Measurements from ENCODE around the gene ZIC1.

The ZIC1 gene

GRCh38 chr3:147406028-147406931 is 2.9 kb upstream of the ZIC1 start, which contains the start of gene ZIC4:
Gene ZIC4, minus strand, starts transcription at chr3:147406543. Its CDS starts 3,746 bp downstream, at chr3:147402797.
- TF ChIP-seq, protein P1, sequence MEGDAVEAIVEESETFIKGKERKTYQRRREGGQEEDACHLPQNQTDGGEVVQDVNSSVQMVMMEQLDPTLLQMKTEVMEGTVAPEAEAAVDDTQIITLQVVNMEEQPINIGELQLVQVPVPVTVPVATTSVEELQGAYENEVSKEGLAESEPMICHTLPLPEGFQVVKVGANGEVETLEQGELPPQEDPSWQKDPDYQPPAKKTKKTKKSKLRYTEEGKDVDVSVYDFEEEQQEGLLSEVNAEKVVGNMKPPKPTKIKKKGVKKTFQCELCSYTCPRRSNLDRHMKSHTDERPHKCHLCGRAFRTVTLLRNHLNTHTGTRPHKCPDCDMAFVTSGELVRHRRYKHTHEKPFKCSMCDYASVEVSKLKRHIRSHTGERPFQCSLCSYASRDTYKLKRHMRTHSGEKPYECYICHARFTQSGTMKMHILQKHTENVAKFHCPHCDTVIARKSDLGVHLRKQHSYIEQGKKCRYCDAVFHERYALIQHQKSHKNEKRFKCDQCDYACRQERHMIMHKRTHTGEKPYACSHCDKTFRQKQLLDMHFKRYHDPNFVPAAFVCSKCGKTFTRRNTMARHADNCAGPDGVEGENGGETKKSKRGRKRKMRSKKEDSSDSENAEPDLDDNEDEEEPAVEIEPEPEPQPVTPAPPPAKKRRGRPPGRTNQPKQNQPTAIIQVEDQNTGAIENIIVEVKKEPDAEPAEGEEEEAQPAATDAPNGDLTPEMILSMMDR (IDR thresholded peaks at IDR 0.05; ENCODE audit: poor library complexity, severe bottlenecking): no peak
- Histone ChIP-seq H3K36me3 (ENCODE audit: low read depth) (no peaks in the 10 kb centered on the region), H3K27ac (ENCODE audit: poor library complexity, severe bottlenecking) (no peak within 1 kb of the TSS), H3K4me3 (ENCODE audit: severe bottlenecking) (no peak within 1 kb of the TSS), H3K4me1 (ENCODE audit: insufficient read depth, poor library complexity, severe bottlenecking) (no peaks in the 10 kb centered on the region), H3K9me3 (ENCODE audit: severe bottlenecking) (peaks cover 4% of the 10 kb centered on the region), H3K27me3 (ENCODE audit: insufficient read depth, poor library complexity, severe bottlenecking) (peaks cover 100% of the 10 kb centered on the region)
- DNase-seq (ENCODE audit: low spot score): no peak
- ATAC-seq (ENCODE audit: low read depth): no peak

DNA sequence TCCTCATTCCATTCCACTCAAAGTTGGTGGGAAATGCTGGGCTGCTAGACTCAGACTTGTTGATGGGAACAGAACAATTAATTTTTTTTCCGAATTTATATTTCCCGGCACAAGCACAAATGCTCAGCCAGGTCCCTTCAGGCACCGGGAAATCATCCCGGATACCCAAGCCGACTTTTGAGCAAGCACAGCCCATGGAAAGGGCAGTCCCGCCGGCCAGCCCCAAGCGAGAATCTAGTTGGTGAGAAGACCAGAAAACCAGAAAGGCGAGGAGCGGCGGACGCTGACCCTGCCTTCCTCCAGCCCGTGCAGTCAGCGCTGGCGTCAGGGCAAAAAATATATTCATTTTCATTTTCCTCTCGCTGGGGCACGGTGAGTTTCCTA is 2.1 kb upstream of the ZIC1 start:
- Histone ChIP-seq H3K36me3 (ENCODE audit: low read depth) (no peaks in the 10 kb centered on the region), H3K9me3 (ENCODE audit: severe bottlenecking) (peaks cover 4% of the 10 kb centered on the region), H3K27me3 (ENCODE audit: insufficient read depth, poor library complexity, severe bottlenecking) (peaks cover 100% of the 10 kb centered on the region), H3K4me3 (ENCODE audit: severe bottlenecking) (no peak overlapping the region), H3K4me1 (ENCODE audit: insufficient read depth, poor library complexity, severe bottlenecking) (no peaks in the 10 kb centered on the region), H3K27ac (ENCODE audit: poor library complexity, severe bottlenecking) (no peak overlapping the region)
- TF ChIP-seq, protein P1 (IDR thresholded peaks at IDR 0.05; ENCODE audit: poor library complexity, severe bottlenecking): no peak
- no peak for DNase-seq (ENCODE audit: low spot score)
- no peak for ATAC-seq (ENCODE audit: low read depth)

DNA sequence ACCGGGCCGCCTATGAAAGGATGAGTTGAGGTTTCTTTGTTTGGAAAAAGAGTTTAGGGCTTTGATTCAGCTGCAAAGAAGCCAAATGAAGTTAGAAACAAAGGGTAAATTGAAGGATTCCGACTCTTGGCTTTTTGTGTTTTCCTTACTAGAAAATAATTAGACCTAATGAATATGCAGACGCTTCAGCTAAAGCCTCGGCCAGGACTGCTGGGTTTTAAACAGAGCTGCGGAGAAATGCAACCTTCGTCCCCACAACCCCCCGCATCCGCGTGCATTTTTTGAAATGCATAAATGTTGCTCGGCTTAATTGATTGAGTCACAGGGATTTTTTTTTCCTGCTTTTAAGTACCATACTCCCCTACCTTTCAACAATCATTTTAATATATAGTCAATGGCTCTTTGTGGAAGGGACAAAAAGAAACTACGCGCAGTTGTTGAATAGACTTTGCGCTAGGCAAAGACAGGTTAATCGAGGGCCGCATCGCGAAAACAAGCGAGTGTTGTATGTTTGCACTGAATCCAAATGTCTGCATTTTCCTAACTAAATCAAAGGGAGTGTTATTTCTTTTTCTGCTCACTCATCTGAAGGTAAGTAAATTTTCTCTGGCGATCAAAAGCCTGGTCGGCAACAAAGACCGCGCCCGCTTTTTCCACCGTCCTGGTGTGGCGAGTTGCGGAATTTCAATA is 1.5 kb upstream of the ZIC1 start:
- TF ChIP-seq, protein P1 (IDR thresholded peaks at IDR 0.05; ENCODE audit: poor library complexity, severe bottlenecking): no peak
- Histone ChIP-seq H3K36me3 (ENCODE audit: low read depth) (no peaks in the 10 kb centered on the region), H3K4me1 (ENCODE audit: insufficient read depth, poor library complexity, severe bottlenecking) (no peaks in the 10 kb centered on the region), H3K27me3 (ENCODE audit: insufficient read depth, poor library complexity, severe bottlenecking) (peaks cover 100% of the 10 kb centered on the region), H3K27ac (ENCODE audit: poor library complexity, severe bottlenecking) (no peak overlapping the region), H3K9me3 (ENCODE audit: severe bottlenecking) (peaks cover 4% of the 10 kb centered on the region), H3K4me3 (ENCODE audit: severe bottlenecking) (no peak overlapping the region)
- ATAC-seq (ENCODE audit: low read depth) (no peak), DNase-seq (ENCODE audit: low spot score) (no peak)

DNA sequence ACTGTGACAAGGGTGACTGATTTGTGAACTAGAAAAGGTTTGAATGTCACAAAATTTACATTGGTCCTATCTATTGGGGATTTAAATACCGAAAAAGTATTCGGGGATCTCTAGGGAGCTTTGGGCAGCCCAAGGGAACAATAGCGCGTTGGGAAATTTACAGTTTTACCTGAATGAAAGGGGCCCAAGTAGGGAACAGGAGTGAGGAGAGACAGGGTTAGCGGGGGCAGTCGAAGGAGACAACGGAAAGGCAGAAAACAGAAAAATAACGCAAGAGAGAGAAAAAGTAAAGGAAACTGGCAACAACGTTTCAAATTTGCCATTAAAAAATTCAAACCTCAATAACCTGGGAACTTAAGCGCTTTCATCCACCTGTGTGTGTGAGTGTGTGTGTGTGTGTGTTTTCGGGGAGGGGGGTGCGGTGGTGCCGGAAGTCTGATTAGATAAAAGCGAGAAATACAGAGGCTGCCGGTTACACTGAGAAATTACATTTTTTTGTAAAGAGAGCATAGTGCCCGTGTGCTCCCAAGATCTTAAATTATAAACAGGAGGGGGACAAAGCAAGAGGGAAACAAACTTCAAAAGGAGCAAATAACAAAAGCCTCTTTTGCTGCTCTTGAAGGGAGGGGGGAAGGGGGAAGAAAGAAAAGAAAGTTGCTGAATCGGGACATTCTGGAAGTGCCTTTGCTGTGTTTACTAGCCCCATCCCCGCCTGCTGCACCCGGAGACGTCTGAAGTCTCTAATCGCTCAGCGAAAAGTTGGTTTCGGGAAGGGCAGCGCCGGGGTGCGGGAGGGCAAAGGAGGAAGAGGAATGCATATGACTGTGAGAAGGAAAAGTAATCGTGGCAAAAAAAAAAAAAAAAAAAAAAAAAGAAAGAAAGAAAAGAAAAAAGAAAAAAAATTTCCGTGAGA is 721 bp upstream of the ZIC1 start:
- no peak for DNase-seq (ENCODE audit: low spot score)
- peaks cover 100% of the 10 kb centered on the region for H3K27me3 ChIP-seq (ENCODE audit: insufficient read depth, poor library complexity, severe bottlenecking)
- no peak overlapping the region for H3K4me3 ChIP-seq (ENCODE audit: severe bottlenecking)
- no peak overlapping the region for H3K27ac ChIP-seq (ENCODE audit: poor library complexity, severe bottlenecking)
- H3K9me3 ChIP-seq (ENCODE audit: severe bottlenecking): peaks cover 4% of the 10 kb centered on the region
- H3K4me1 ChIP-seq (ENCODE audit: insufficient read depth, poor library complexity, severe bottlenecking): no peaks in the 10 kb centered on the region
- H3K36me3 ChIP-seq (ENCODE audit: low read depth): no peaks in the 10 kb centered on the region
- no peak for ATAC-seq (ENCODE audit: low read depth)
- TF ChIP-seq, protein P1 (IDR thresholded peaks at IDR 0.05; ENCODE audit: poor library complexity, severe bottlenecking): no peak

All from RWPE2 (cell line).